ENCODE results near the gene GPR21. TPM values are rescaled to one million over a fixed set of nuclear protein-coding genes. Genes with fewer than 3 reads are reported as not detected.
A peak's percentile ranks its signal among the peaks of the same experiment; 100 is the strongest.

GPR21 gene
- total RNA-seq, 2 donors from 2014 or later: 6.4 TPM; not detected in 1

- DNase-seq (ENCODE audit: low spot score) (no peak), ATAC-seq (ENCODE audit: insufficient number of reproducible peaks, low FRiP score, low read depth) (no peak)
- TF ChIP-seq CTCF (IDR thresholded peaks at IDR 0.05): no peak
- H3K27me3 ChIP-seq (replicated peaks; ENCODE audit: insufficient read depth): no peaks in the 10 kb centered on the region
- peaks cover 58 to 92% of the 10 kb centered on the region in 2 donors for H3K4me1 ChIP-seq (ENCODE audit: control insufficient read depth in 1 of 2, low read depth in 2 of 2)
- H3K4me3 ChIP-seq: no peak overlapping the region
- H3K27ac ChIP-seq: peak overlapping the region; percentile 74 to 77
- no peaks in the 10 kb centered on the region for H3K9me3 ChIP-seq
- H3K36me3 ChIP-seq: no peaks in the 10 kb centered on the region
Measured at GRCh38 chr9:123044586-123044985, 11.1 kb downstream of the GPR21 start.

- DNase-seq (ENCODE audit: low spot score): no peak
- H3K4me1 ChIP-seq (ENCODE audit: control insufficient read depth in 1 of 2, low read depth in 2 of 2): peaks cover 52 to 86% of the 10 kb centered on the region in 2 donors
Measured at GRCh38 chr9:123046406-123047195, 13.1 kb downstream of the GPR21 start.

GRCh38 chr9:123048748-123049147 lies 15.3 kb downstream of the GPR21 start:
- Histone ChIP-seq H3K4me3 (no peak overlapping the region), H3K27me3 (replicated peaks; ENCODE audit: insufficient read depth) (no peaks in the 10 kb centered on the region), H3K27ac (peak overlapping the region; percentile 65 to 77), H3K4me1 (ENCODE audit: control insufficient read depth in 1 of 2, low read depth in 2 of 2) (peaks cover 52 to 91% of the 10 kb centered on the region in 2 donors), H3K36me3 (no peaks in the 10 kb centered on the region), H3K9me3 (no peaks in the 10 kb centered on the region)
- peak; percentile 65 for ATAC-seq (ENCODE audit: insufficient number of reproducible peaks, low FRiP score, low read depth)
- TF ChIP-seq CTCF (IDR thresholded peaks at IDR 0.05): no peak
- no peak for DNase-seq (ENCODE audit: low spot score)

More at GRCh38 chr9:123046406-123047195, 13.1 kb downstream of the GPR21 start:
- no peak for ATAC-seq (ENCODE audit: insufficient number of reproducible peaks, low FRiP score, low read depth)
- Histone ChIP-seq H3K27ac (peak overlapping the region; percentile 74 to 77), H3K9me3 (no peaks in the 10 kb centered on the region), H3K4me3 (no peak overlapping the region), H3K27me3 (replicated peaks; ENCODE audit: insufficient read depth) (no peaks in the 10 kb centered on the region), H3K36me3 (no peaks in the 10 kb centered on the region)
- no peak for TF ChIP-seq CTCF (IDR thresholded peaks at IDR 0.05)

- no peaks in the 10 kb centered on the region for H3K27me3 ChIP-seq (replicated peaks; ENCODE audit: insufficient read depth)
- H3K27ac ChIP-seq: peak overlapping the region; percentile 65 to 77
- DNase-seq (ENCODE audit: low spot score) (no peak), ATAC-seq (ENCODE audit: insufficient number of reproducible peaks, low FRiP score, low read depth) (no peak)
- H3K4me1 ChIP-seq (ENCODE audit: control insufficient read depth in 1 of 2, low read depth in 2 of 2): peaks cover 61 to 89% of the 10 kb centered on the region in 2 donors
- H3K4me3 ChIP-seq: peak overlapping the region; percentile 24
- no peak for TF ChIP-seq CTCF (IDR thresholded peaks at IDR 0.05)
- H3K36me3 ChIP-seq: no peaks in the 10 kb centered on the region
- H3K9me3 ChIP-seq: no peaks in the 10 kb centered on the region
Measured at GRCh38 chr9:123049589-123050222, 16.2 kb downstream of the GPR21 start.

GRCh38 chr9:123053046-123053445 lies 19.6 kb downstream of the GPR21 start:
- peaks cover 51 to 78% of the 10 kb centered on the region in 2 donors for H3K4me1 ChIP-seq (ENCODE audit: control insufficient read depth in 1 of 2, low read depth in 2 of 2)
- no peak for ATAC-seq (ENCODE audit: insufficient number of reproducible peaks, low FRiP score, low read depth)
- no peaks in the 10 kb centered on the region for H3K27me3 ChIP-seq (replicated peaks; ENCODE audit: insufficient read depth)
- H3K27ac ChIP-seq: peak overlapping the region; percentile 37 to 75
- peak overlapping the region; percentile 6 for H3K4me3 ChIP-seq
- no peak for TF ChIP-seq CTCF (IDR thresholded peaks at IDR 0.05)
- no peaks in the 10 kb centered on the region for H3K9me3 ChIP-seq
- DNase-seq (ENCODE audit: low spot score): no peak
- H3K36me3 ChIP-seq: no peaks in the 10 kb centered on the region
